Stimulated activated CD8-positive, alpha-beta memory T cell treated with anti-CD3 and anti-CD28 coated beads, Interleukin-4, amount 100 ng/mL, for 1 hour (primary cell): ENCODE data around the gene SLC22A12.

Source experiments
- DNase-seq, 2 donors: peaks; one replicate each; pipeline ENCODE4 v3.0.0-alpha.2; 2020; ENCODE audit warnings: low read depth in 2 of 2, low spot score in 1 of 2

SLC22A12 gene

GRCh38 chr11:64621283-64622019 is 30.4 kb downstream of the SLC22A12 start:
- no peak for DNase-seq

GRCh38 chr11:64622681-64623080 is 31.7 kb downstream of the SLC22A12 start:
- DNase-seq = no peak

- DNase-seq = no peak
Measured at GRCh38 chr11:64624883-64625481, 34.0 kb downstream of the SLC22A12 start.

- DNase-seq = no peak
Measured at GRCh38 chr11:64626637-64627036, 35.6 kb downstream of the SLC22A12 start.

- DNase-seq = no peak
Measured at GRCh38 chr11:64627371-64627770, 36.4 kb downstream of the SLC22A12 start.

- no peak for DNase-seq
Measured at GRCh38 chr11:64628596-64628995, 37.6 kb downstream of the SLC22A12 start.

- DNase-seq = no peak
Measured at GRCh38 chr11:64629103-64629502, 38.1 kb downstream of the SLC22A12 start.

- no peak for DNase-seq
Measured at GRCh38 chr11:64629796-64630562, 39.0 kb downstream of the SLC22A12 start.

- DNase-seq = no peak
Measured at GRCh38 chr11:64631675-64632074, 40.7 kb downstream of the SLC22A12 start.

GRCh38 chr11:64632237-64632636 is 41.2 kb downstream of the SLC22A12 start:
- DNase-seq = no peak

- no peak for DNase-seq
Measured at GRCh38 chr11:64632654-64633053, 41.6 kb downstream of the SLC22A12 start.

GRCh38 chr11:64633555-64634159 is 42.6 kb downstream of the SLC22A12 start:
- DNase-seq = no peak

GRCh38 chr11:64637334-64638017 is 46.5 kb downstream of the SLC22A12 start:
- DNase-seq = no peak

- no peak for DNase-seq
Measured at GRCh38 chr11:64638018-64638665, 47.1 kb downstream of the SLC22A12 start.

GRCh38 chr11:64638829-64639228 is 47.8 kb downstream of the SLC22A12 start:
- no peak for DNase-seq

GRCh38 chr11:64639885-64640284 is 48.9 kb downstream of the SLC22A12 start:
- no peak for DNase-seq

GRCh38 chr11:64641596-64642417 is 50.8 kb downstream of the SLC22A12 start:
- DNase-seq = no peak

GRCh38 chr11:64642418-64642735 is 51.4 kb downstream of the SLC22A12 start:
- no peak for DNase-seq

- DNase-seq = no peak
Measured at GRCh38 chr11:64642871-64643255, 51.8 kb downstream of the SLC22A12 start.
